Vagina (tissue), 2 donors: ENCODE data around the gene MATCAP1.

Experiments
- POLR2A ChIP-seq, 2 donors: fragments of 450-650 bp; IDR thresholded peaks; one replicate each; pipeline ENCODE4 v1.6.1; 2017; ENCODE audit warnings: antibody characterized with exemption in 2 of 2, mild to moderate bottlenecking in 2 of 2, moderate library complexity in 2 of 2
- POLR2AphosphoS5 ChIP-seq, 2 donors: sonication (generic); formaldehyde crosslinking; IDR thresholded peaks; one replicate each; pipeline ENCODE4 v1.9.0; 2017; ENCODE audit warnings: antibody characterized with exemption in 2 of 2, mild to moderate bottlenecking in 2 of 2, low read depth in 1 of 2; ENCODE audit not compliant: insufficient read depth in 1 of 2
- TF ChIP-seq, protein P1 (sequence below), 3 experiments: fragments of 450-650 bp in 2 of 3; fragments of 200-600 bp in 1 of 3; sonication (generic) in 1 of 3; IDR thresholded peaks; one replicate each; pipeline ENCODE4 v1.5.1; 2017 to 2019; ENCODE audit warnings: antibody characterized with exemption in 3 of 3, mild to moderate bottlenecking in 2 of 3, moderate library complexity in 2 of 3

- TF ChIP-seq POLR2A (IDR thresholded peaks at IDR 0.05) (no peak), POLR2AphosphoS5 (IDR thresholded peaks at IDR 0.05; ENCODE audit: insufficient read depth in 1 of 2, low read depth in 1 of 2) (no peak)
- TF ChIP-seq, protein P1, sequence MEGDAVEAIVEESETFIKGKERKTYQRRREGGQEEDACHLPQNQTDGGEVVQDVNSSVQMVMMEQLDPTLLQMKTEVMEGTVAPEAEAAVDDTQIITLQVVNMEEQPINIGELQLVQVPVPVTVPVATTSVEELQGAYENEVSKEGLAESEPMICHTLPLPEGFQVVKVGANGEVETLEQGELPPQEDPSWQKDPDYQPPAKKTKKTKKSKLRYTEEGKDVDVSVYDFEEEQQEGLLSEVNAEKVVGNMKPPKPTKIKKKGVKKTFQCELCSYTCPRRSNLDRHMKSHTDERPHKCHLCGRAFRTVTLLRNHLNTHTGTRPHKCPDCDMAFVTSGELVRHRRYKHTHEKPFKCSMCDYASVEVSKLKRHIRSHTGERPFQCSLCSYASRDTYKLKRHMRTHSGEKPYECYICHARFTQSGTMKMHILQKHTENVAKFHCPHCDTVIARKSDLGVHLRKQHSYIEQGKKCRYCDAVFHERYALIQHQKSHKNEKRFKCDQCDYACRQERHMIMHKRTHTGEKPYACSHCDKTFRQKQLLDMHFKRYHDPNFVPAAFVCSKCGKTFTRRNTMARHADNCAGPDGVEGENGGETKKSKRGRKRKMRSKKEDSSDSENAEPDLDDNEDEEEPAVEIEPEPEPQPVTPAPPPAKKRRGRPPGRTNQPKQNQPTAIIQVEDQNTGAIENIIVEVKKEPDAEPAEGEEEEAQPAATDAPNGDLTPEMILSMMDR (IDR thresholded peaks at IDR 0.05), result no peak
Observed at GRCh38 chr16:67185651-67186134, 1.9 kb upstream of the MATCAP1 start.
